ENCODE measurements around the gene TMX4.
"Not testable (repeated sequence)": the region's sequence is repeated elsewhere in the genome, so short reads cannot be mapped to it uniquely, and the experiment has no call there.

Gene TMX4

DNA sequence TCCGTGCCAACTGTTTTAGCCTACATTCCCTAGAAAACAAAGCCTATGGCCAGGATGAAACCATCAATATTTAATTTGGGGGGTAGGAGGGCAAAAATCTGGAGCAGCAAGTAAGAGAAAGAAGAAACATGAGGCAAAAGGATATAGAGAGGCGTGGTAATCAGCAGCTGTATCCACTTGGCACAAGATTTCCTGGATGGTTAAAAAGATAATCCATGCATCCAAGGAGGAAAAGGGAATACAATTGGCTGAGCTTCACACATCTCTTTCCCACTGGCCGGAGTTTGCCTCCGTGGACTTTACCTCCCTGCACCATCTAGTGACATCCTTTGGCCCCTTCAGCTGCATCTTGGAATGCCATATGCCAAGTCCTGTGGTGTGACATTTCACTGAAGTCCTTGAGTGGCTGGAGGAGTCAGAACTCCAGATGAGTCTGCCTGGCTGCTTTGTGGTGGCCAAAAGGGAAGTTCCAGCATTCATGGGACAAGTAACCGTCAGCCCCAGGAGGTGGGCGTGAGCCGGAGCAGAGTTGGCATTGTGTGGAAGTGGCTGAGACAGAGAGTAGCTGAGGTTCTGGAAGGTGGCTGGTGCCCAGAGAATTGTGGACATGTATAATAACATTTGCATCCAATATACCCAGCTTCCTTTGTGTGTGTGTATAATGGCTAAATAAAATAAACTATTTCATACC lies 13.7 kb upstream of the TMX4 start:
- no peaks in the 10 kb centered on the region for H3K27me3 ChIP-seq (ENCODE audit: insufficient read depth, low read length)
- H3F3A ChIP-seq (ENCODE audit: insufficient read depth, low read length), result no peaks in the 10 kb centered on the region
- H3K9me2 ChIP-seq (ENCODE audit: low read depth, low read length), result no peaks in the 10 kb centered on the region
- no peak overlapping the region for H3K4me2 ChIP-seq (ENCODE audit: low read length)
- H3K4me1 ChIP-seq (ENCODE audit: insufficient read depth, low read length, severe bottlenecking), result peaks cover 4% of the 10 kb centered on the region
- no peak overlapping the region for H2AFZ ChIP-seq (ENCODE audit: low read length)
- no peak overlapping the region for H3K9ac ChIP-seq (ENCODE audit: low read length)
- no peaks in the 10 kb centered on the region for H4K20me1 ChIP-seq (ENCODE audit: insufficient read depth, low read length)
- no peak overlapping the region for H3K27ac ChIP-seq (ENCODE audit: low read depth, low read length, poor library complexity, severe bottlenecking)
- H3K4me3 ChIP-seq (ENCODE audit: low read depth, low read length, poor library complexity, severe bottlenecking), result no peak overlapping the region
- H3K36me3 ChIP-seq (ENCODE audit: insufficient read depth, low read length), result no peaks in the 10 kb centered on the region
- H3K79me2 ChIP-seq (ENCODE audit: insufficient read depth, low read length), result no peaks in the 10 kb centered on the region
- TF ChIP-seq CTCF (IDR thresholded peaks at IDR 0.05; ENCODE audit: low read length) (no peak), EZH2 (IDR thresholded peaks at IDR 0.05; ENCODE audit: borderline replicate concordance, low read length) (no peak)
- no peaks in the 10 kb centered on the region for H3K9me3 ChIP-seq (ENCODE audit: low read length)

- H3K27ac ChIP-seq (ENCODE audit: low read depth, low read length, poor library complexity, severe bottlenecking), result no peak overlapping the region
- H3K4me3 ChIP-seq (ENCODE audit: low read depth, low read length, poor library complexity, severe bottlenecking), result no peak overlapping the region
- H3K9ac ChIP-seq (ENCODE audit: low read length), result no peak overlapping the region
- no peak overlapping the region for H3K4me2 ChIP-seq (ENCODE audit: low read length)
- H3K9me2 ChIP-seq (ENCODE audit: low read depth, low read length), result no peaks in the 10 kb centered on the region
- TF ChIP-seq EZH2 (IDR thresholded peaks at IDR 0.05; ENCODE audit: borderline replicate concordance, low read length) (no peak), CTCF (IDR thresholded peaks at IDR 0.05; ENCODE audit: low read length) (no peak)
- no peaks in the 10 kb centered on the region for H3K79me2 ChIP-seq (ENCODE audit: insufficient read depth, low read length)
- H3K36me3 ChIP-seq (ENCODE audit: insufficient read depth, low read length), result no peaks in the 10 kb centered on the region
- no peaks in the 10 kb centered on the region for H4K20me1 ChIP-seq (ENCODE audit: insufficient read depth, low read length)
- no peaks in the 10 kb centered on the region for H3K27me3 ChIP-seq (ENCODE audit: insufficient read depth, low read length)
- no peak overlapping the region for H2AFZ ChIP-seq (ENCODE audit: low read length)
- peaks cover 4% of the 10 kb centered on the region for H3K4me1 ChIP-seq (ENCODE audit: insufficient read depth, low read length, severe bottlenecking)
- H3K9me3 ChIP-seq (ENCODE audit: low read length), result peaks cover 2% of the 10 kb centered on the region; the same call in 1 of the 2 replicates
- H3F3A ChIP-seq (ENCODE audit: insufficient read depth, low read length), result no peaks in the 10 kb centered on the region
These were observed 12.9 kb upstream of the TMX4 start for GRCh38 chr20:8032499-8032898.

GRCh38 chr20:8031539-8031938 lies 12.0 kb upstream of the TMX4 start:
- H3K4me1 ChIP-seq (ENCODE audit: insufficient read depth, low read length, severe bottlenecking); H3F3A ChIP-seq (ENCODE audit: insufficient read depth, low read length); H3K27ac ChIP-seq (ENCODE audit: low read depth, low read length, poor library complexity, severe bottlenecking); H3K36me3 ChIP-seq (ENCODE audit: insufficient read depth, low read length); H2AFZ ChIP-seq (ENCODE audit: low read length); H3K9me2 ChIP-seq (ENCODE audit: low read depth, low read length); H3K4me2 ChIP-seq (ENCODE audit: low read length); H3K27me3 ChIP-seq (ENCODE audit: insufficient read depth, low read length); H4K20me1 ChIP-seq (ENCODE audit: insufficient read depth, low read length); H3K4me3 ChIP-seq (ENCODE audit: low read depth, low read length, poor library complexity, severe bottlenecking); H3K9ac ChIP-seq (ENCODE audit: low read length); H3K9me3 ChIP-seq (ENCODE audit: low read length); H3K79me2 ChIP-seq (ENCODE audit: insufficient read depth, low read length): not testable (repeated sequence)

Data from OCI-LY1 (cell line).